ENCODE measurements around the gene FRMD4A. TPM values are rescaled to one million over a fixed set of nuclear protein-coding genes. Genes with fewer than 3 reads are reported as not detected.
A peak's percentile ranks its signal among the peaks of the same experiment; 100 is the strongest.

The FRMD4A gene
- total RNA-seq, 1 experiment from 2014 or later: 19.6 TPM

DNA sequence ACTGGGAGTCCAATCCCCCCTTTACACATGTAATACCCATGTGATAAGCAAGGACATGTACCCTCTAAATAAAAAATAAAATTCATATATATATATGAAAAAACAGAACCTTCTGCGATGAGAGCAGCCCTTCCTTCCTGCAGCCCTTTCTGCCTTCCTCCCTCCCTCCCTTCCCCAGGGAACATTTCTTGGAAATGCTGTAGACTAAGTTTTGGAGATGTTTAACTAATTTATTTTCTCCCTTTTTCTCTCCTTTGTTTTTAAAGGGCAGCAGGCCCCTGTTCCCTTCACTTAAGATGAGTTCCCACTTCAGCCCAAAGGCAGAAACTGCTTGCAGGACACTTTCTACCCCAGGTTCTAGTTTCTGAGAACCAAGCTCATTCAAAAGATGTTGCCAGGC, 179.2 kb downstream of the FRMD4A start:
- Histone ChIP-seq H3K4ac (ENCODE audit: low read depth, low read length) (no peak overlapping the region), H3K9me3 (ENCODE audit: control insufficient read depth, low read depth, low read length) (no peaks in the 10 kb centered on the region), H2BK15ac (ENCODE audit: low read depth, low read length) (no peak overlapping the region), H2BK12ac (ENCODE audit: insufficient read length, low read depth, low read length) (no peak overlapping the region), H3K14ac (ENCODE audit: insufficient read depth, low read length) (no peak overlapping the region), H4K5ac (ENCODE audit: insufficient read length, low read depth, low read length) (no peak overlapping the region), H3K23me2 (ENCODE audit: insufficient read length, low read depth, low read length, poor library complexity, severe bottlenecking) (no peaks in the 10 kb centered on the region), H3K4me2 (ENCODE audit: insufficient read depth, insufficient read length, low read length) (no peak overlapping the region), H3K23ac (ENCODE audit: insufficient read length, low read depth, low read length) (no peak overlapping the region), H3K9ac (ENCODE audit: extremely low read depth, insufficient read length, low read length) (no peak overlapping the region), H4K20me1 (ENCODE audit: control insufficient read depth, insufficient read depth, insufficient read length) (no peaks in the 10 kb centered on the region), H2AFZ (ENCODE audit: low read length) (no peak overlapping the region), H2BK20ac (ENCODE audit: low read depth, low read length, poor library complexity, severe bottlenecking) (no peak overlapping the region), H3K27me3 (ENCODE audit: insufficient read depth, low read length) (no peaks in the 10 kb centered on the region), H2AK5ac (ENCODE audit: insufficient read length, low read length) (no peak overlapping the region), H3K18ac (ENCODE audit: insufficient read length, low read depth, low read length) (no peak overlapping the region), H3T11ph (ENCODE audit: low read length) (no peak overlapping the region), H3K27ac (ENCODE audit: insufficient read length, low read depth, low read length) (no peak overlapping the region), H3K79me1 (ENCODE audit: insufficient read depth, low read depth, low read length, poor library complexity, severe bottlenecking) (no peaks in the 10 kb centered on the region), H4K8ac (replicated peaks; ENCODE audit: insufficient read length, low read depth, low read length) (no peak overlapping the region), H2BK120ac (ENCODE audit: low read depth, low read length, poor library complexity, severe bottlenecking) (no peak overlapping the region), H3K4me1 (ENCODE audit: insufficient read depth, low read length) (no peaks in the 10 kb centered on the region), H4K91ac (ENCODE audit: insufficient read length, low read depth, low read length) (no peak overlapping the region), H3K79me2 (ENCODE audit: insufficient read depth, low read length) (no peaks in the 10 kb centered on the region), H2BK5ac (ENCODE audit: insufficient read length, low read length) (no peak overlapping the region), H3K56ac (ENCODE audit: insufficient read length, low read depth, low read length) (no peak overlapping the region)
- TF ChIP-seq, protein P1, sequence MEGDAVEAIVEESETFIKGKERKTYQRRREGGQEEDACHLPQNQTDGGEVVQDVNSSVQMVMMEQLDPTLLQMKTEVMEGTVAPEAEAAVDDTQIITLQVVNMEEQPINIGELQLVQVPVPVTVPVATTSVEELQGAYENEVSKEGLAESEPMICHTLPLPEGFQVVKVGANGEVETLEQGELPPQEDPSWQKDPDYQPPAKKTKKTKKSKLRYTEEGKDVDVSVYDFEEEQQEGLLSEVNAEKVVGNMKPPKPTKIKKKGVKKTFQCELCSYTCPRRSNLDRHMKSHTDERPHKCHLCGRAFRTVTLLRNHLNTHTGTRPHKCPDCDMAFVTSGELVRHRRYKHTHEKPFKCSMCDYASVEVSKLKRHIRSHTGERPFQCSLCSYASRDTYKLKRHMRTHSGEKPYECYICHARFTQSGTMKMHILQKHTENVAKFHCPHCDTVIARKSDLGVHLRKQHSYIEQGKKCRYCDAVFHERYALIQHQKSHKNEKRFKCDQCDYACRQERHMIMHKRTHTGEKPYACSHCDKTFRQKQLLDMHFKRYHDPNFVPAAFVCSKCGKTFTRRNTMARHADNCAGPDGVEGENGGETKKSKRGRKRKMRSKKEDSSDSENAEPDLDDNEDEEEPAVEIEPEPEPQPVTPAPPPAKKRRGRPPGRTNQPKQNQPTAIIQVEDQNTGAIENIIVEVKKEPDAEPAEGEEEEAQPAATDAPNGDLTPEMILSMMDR (conservative IDR thresholded peaks at IDR 0.05): no peak
- no peak for DNase-seq
- H3K36me3 Mint-ChIP-seq (ENCODE audit: insufficient read depth in 1 of 3, low read depth in 3 of 3): no peaks in the 10 kb centered on the region
- no peaks in the 10 kb centered on the region; a peak in 1 of 5 replicates for H3K9me3 Mint-ChIP-seq
- no peaks in the 10 kb centered on the region; the same call in 1 of the 2 replicates for H3K27me3 Mint-ChIP-seq (ENCODE audit: low read depth)
- WGBS (ENCODE audit: extremely low coverage, insufficient read length, low lambda C conversion rate): no CpG with 5 or more reads among the region's 1 CpG
- H3K4me1 Mint-ChIP-seq: peaks cover 6 to 9% of the 10 kb centered on the region in 2 experiments; a peak in 3 of 4 replicates
- H3K4me3 Mint-ChIP-seq: no peak overlapping the region
- H3K27ac Mint-ChIP-seq: 0 out of 7 replicates have a peak overlapping the region, but pooled peaks of 1 of the 3 experiments have one; percentile 12

Data from H9 (cell line).